HCT116 (cell line): Measurements from ENCODE around the gene IFNL2. TPM values are rescaled to one million over a fixed set of nuclear protein-coding genes. Genes with fewer than 3 reads are reported as not detected.

ENCODE experiments used
- ATAC-seq: fragments of 200-7000 bp; cut with Tn5 transposase; 2 replicates; pipeline ENCODE4 v1.9.1; 2020; ENCODE audit warnings: mild to moderate bottlenecking, moderate library complexity
- BruUV-seq: library from RNA; stranded (reverse); fragments of 400-500 nt; replicated peaks from 2 replicates; lab custom pipeline; 2021; lab: Mats Ljungman, UMichigan
- CTCF ChIA-PET: fragments of 300-600 bp; sonication (Branson Sonifier 250); formaldehyde crosslinking; loops from one replicate; lab custom pipeline; 2021; ENCODE audit warnings: antibody characterized with exemption; lab: Charles Lee
- POLR2A ChIA-PET: fragments of 300-600, 350-600 bp; sonication (Branson Sonifier 250); formaldehyde crosslinking; loops from one replicate; lab custom pipeline; 2021; ENCODE audit warnings: antibody characterized with exemption; lab: Charles Lee
- RAD21 ChIA-PET, 2 experiments: fragments of 300-600 bp; sonication (Branson Sonifier 250); formaldehyde crosslinking; loops; one replicate each; lab custom pipeline; 2023; ENCODE audit warnings: low total read pairs in 2 of 2; ENCODE audit not compliant: uncharacterized antibody in 2 of 2, unreplicated experiment in 2 of 2, low non-redundant PET in 1 of 2; lab: Charles Lee
- DNase-seq: peaks from one replicate; pipeline ENCODE4 v3.0.0-alpha.2; 2010; ENCODE audit warnings: low read depth, low spot score
- H2AFZ ChIP-seq: fragments of 200-600 bp; shearing (Covaris generic), sonication (generic); 2 replicates; pipeline ENCODE4 v1.6.1; 2017; ENCODE audit warnings: low read depth, mixed run types, mixed read lengths, antibody characterized with exemption, low read length; ENCODE audit not compliant: poor library complexity, severe bottlenecking
- H3K27ac ChIP-seq: 2 replicates; pipeline ENCODE4 v1.5.1; 2012; ENCODE audit warnings: low read depth, low read length
- H3K27me3 ChIP-seq: fragments of 200-600 bp; sonication (generic); 2 replicates; pipeline ENCODE4 v1.6.1; 2016; ENCODE audit warnings: mixed run types, low read length, mixed read lengths; ENCODE audit not compliant: insufficient read depth
- H3K36me3 ChIP-seq, 2 experiments: fragments of 200-500 bp in 1 of 2; fragments of 200-600 bp in 1 of 2; sonication (Bioruptor generic) in 1 of 2; sonication (generic) in 1 of 2; 2 replicates each; pipeline versions ENCODE4 v1.5.1 to v1.6.1; 2014 to 2016; ENCODE audit warnings: low read length in 2 of 2, inconsistent platforms in 1 of 2, mixed read lengths in 1 of 2, mixed run types in 1 of 2; ENCODE audit not compliant: insufficient read depth in 2 of 2, control insufficient read depth in 1 of 2
- H3K4me1 ChIP-seq, 2 experiments: fragments of 200-600 bp in 1 of 2; sonication (generic) in 1 of 2; 2 replicates each; pipeline versions ENCODE4 v1.5.1 to v1.6.1; 2012 to 2017; ENCODE audit warnings: low read length in 2 of 2, inconsistent platforms in 1 of 2, mild to moderate bottlenecking in 1 of 2, mixed read lengths in 1 of 2, mixed run types in 1 of 2, moderate library complexity in 1 of 2; ENCODE audit not compliant: insufficient read depth in 2 of 2, control insufficient read depth in 1 of 2
- H3K4me2 ChIP-seq: fragments of 200-600 bp; sonication (generic); 2 replicates; pipeline ENCODE4 v1.6.1; 2017; ENCODE audit warnings: mixed run types, low read length, mixed read lengths
- H3K4me3 ChIP-seq, 2 experiments: fragments of 200-600 bp in 1 of 2; sonication (generic) in 1 of 2; replicated peaks in 1 of 2; 2 replicates each; pipeline ENCODE4 v1.5.1; 2011 to 2016; ENCODE audit warnings: low read length in 2 of 2, control low read depth in 1 of 2, low read depth in 1 of 2, mild to moderate bottlenecking in 1 of 2, mixed read lengths in 1 of 2, mixed run types in 1 of 2
- H3K79me2 ChIP-seq: fragments of 200-600 bp; sonication (generic); 2 replicates; pipeline ENCODE4 v1.6.1; 2017; ENCODE audit warnings: mild to moderate bottlenecking, mixed run types, low read length, moderate library complexity, mixed read lengths; ENCODE audit not compliant: insufficient read depth
- H3K9ac ChIP-seq: fragments of 200-600 bp; sonication (generic); 2 replicates; pipeline ENCODE4 v1.6.1; 2016; ENCODE audit warnings: low read length, mixed read lengths
- H3K9me2 ChIP-seq: fragments of 200-600 bp; sonication (generic), shearing (Covaris generic); 2 replicates; pipeline ENCODE4 v1.6.1; 2017; ENCODE audit warnings: mixed run types, mild to moderate bottlenecking, moderate library complexity; ENCODE audit not compliant: insufficient read depth
- H3K9me3 ChIP-seq, 2 experiments: fragments of 200-500 bp in 1 of 2; fragments of 200-600 bp in 1 of 2; sonication (Bioruptor generic) in 1 of 2; sonication (generic) in 1 of 2; 2 replicates each; pipeline ENCODE4 v1.6.1; 2014 to 2017; ENCODE audit warnings: low read length in 2 of 2, mixed read lengths in 2 of 2, inconsistent platforms in 1 of 2, low read depth in 1 of 2, mild to moderate bottlenecking in 1 of 2, mixed run types in 1 of 2, moderate library complexity in 1 of 2; ENCODE audit not compliant: control insufficient read depth in 1 of 2, insufficient read depth in 1 of 2
- H4K20me1 ChIP-seq: fragments of 200-600 bp; sonication (generic), shearing (Covaris generic); 2 replicates; pipeline ENCODE4 v1.6.1; 2017; ENCODE audit warnings: mixed run types, mild to moderate bottlenecking, moderate library complexity; ENCODE audit not compliant: insufficient read depth
- ATF3 ChIP-seq: IDR thresholded peaks from 2 replicates; pipeline ENCODE4 v1.6.1; 2012
- CEBPB ChIP-seq: IDR thresholded peaks from 2 replicates; pipeline ENCODE4 v1.6.1; 2012; ENCODE audit warnings: low read depth
- EGR1 ChIP-seq: IDR thresholded peaks from 2 replicates; pipeline ENCODE4 v1.6.1; 2012; ENCODE audit warnings: low read depth
- ELF1 ChIP-seq: IDR thresholded peaks from 2 replicates; pipeline ENCODE4 v1.6.1; 2012; ENCODE audit warnings: low read depth, borderline replicate concordance
- EZH2 ChIP-seq: fragments of 200-600 bp; sonication (generic); IDR thresholded peaks from 2 replicates; pipeline ENCODE4 v1.6.1; 2017; ENCODE audit warnings: antibody characterized with exemption, mixed run types
- EZH2phosphoT487 ChIP-seq: fragments of 200-600 bp; IDR thresholded peaks from 2 replicates; pipeline ENCODE4 v1.6.1; 2018; ENCODE audit warnings: antibody characterized with exemption, borderline replicate concordance
- FOSL1 ChIP-seq: IDR thresholded peaks from 2 replicates; pipeline ENCODE4 v1.6.1; 2012; ENCODE audit warnings: low read depth
- MAX ChIP-seq: IDR thresholded peaks from 2 replicates; pipeline ENCODE4 v1.6.1; 2012
- POLR2AphosphoS5 ChIP-seq: IDR thresholded peaks from 2 replicates; pipeline ENCODE4 v1.6.1; 2011; ENCODE audit warnings: mild to moderate bottlenecking, low read depth, low read length, moderate library complexity
- RAD21 ChIP-seq: IDR thresholded peaks from 2 replicates; pipeline ENCODE4 v1.6.1; 2012; ENCODE audit warnings: low read depth, mild to moderate bottlenecking
- REST ChIP-seq: IDR thresholded peaks from 2 replicates; pipeline ENCODE4 v1.6.1; 2012; ENCODE audit warnings: low read depth
- SRF ChIP-seq: IDR thresholded peaks from 2 replicates; pipeline ENCODE4 v1.6.1; 2012; ENCODE audit warnings: low read depth
- TCF7L2 ChIP-seq: IDR thresholded peaks from 2 replicates; pipeline ENCODE4 v1.7.0; 2011; ENCODE audit warnings: borderline replicate concordance, inconsistent platforms; ENCODE audit not compliant: insufficient read depth, insufficient read length; ENCODE audit errors: extremely low read depth
- YY1 ChIP-seq: IDR thresholded peaks from 2 replicates; pipeline ENCODE4 v1.6.1; 2011; ENCODE audit warnings: low read length, low read depth, moderate library complexity, mild to moderate bottlenecking; ENCODE audit not compliant: insufficient replicate concordance; ENCODE audit errors: extremely low read depth
- ZBTB33 ChIP-seq: IDR thresholded peaks from 2 replicates; pipeline ENCODE4 v1.6.1; 2011; ENCODE audit warnings: mild to moderate bottlenecking, low read length, moderate library complexity; ENCODE audit not compliant: insufficient replicate concordance; ENCODE audit errors: extremely low read depth
- ZFX ChIP-seq: fragments of 450-650 bp; IDR thresholded peaks from 2 replicates; pipeline ENCODE4 v1.6.1; 2017
- ZNF274 ChIP-seq: fragments of 200-500 bp; sonication (Bioruptor generic); IDR thresholded peaks from 2 replicates; pipeline ENCODE4 v1.6.1; 2014; ENCODE audit warnings: mild to moderate bottlenecking, low read depth, low read length, inconsistent platforms
- intact Hi-C: fragments of 100-400 bp; cut with micrococcal nuclease; formaldehyde crosslinking; loops from 2 replicates; pipeline ENCODE4 v1.10.0; 2022
- total RNA-seq: library from RNA; stranded (reverse); gene quantifications from one replicate; pipeline ENCODE4 v1.2.1, GENCODE V29; 2021; ENCODE audit not compliant: unreplicated experiment

Gene IFNL2
- total RNA-seq, 1 experiment from 2014 or later: not detected

GRCh38 chr19:39257227-39257626 lies 11.0 kb upstream of the IFNL2 start:
- ChIA-PET CTCF (no interaction called here), RAD21 (no interaction called here), POLR2A (no interaction called here)
- no peak overlapping the region for H3K27ac ChIP-seq
- H3K4me2 ChIP-seq: no peak overlapping the region
- DNase-seq (no peak), ATAC-seq (no peak)
- H3K9me2 ChIP-seq: no peaks in the 10 kb centered on the region
- H3K9me3 ChIP-seq: no peaks in the 10 kb centered on the region
- TF ChIP-seq ATF3: no peak
- TF ChIP-seq ELF1: no peak
- TF ChIP-seq FOSL1: no peak
- TF ChIP-seq ZFX: no peak
- TF ChIP-seq MAX: no peak
- no peak for TF ChIP-seq SRF
- no peak for TF ChIP-seq TCF7L2
- TF ChIP-seq REST: no peak
- no peak for TF ChIP-seq RAD21
- TF ChIP-seq ZNF274: no peak
- TF ChIP-seq POLR2AphosphoS5: no peak
- no peak for TF ChIP-seq YY1
- TF ChIP-seq CEBPB: no peak
- no peak for TF ChIP-seq EGR1
- no peak for TF ChIP-seq EZH2
- no peak for TF ChIP-seq EZH2phosphoT487
- TF ChIP-seq ZBTB33: no peak
- no TSS peak for BruUV-seq
- H3K79me2 ChIP-seq: no peaks in the 10 kb centered on the region
- intact Hi-C loops: no loop called here
- H3K4me3 ChIP-seq: no peak overlapping the region
- no peaks in the 10 kb centered on the region for H4K20me1 ChIP-seq
- peaks cover 3 to 13% of the 10 kb centered on the region in 2 experiments; a peak in 2 of 4 replicates for H3K4me1 ChIP-seq
- no peaks in the 10 kb centered on the region for H3K36me3 ChIP-seq
- H3K9ac ChIP-seq: no peak overlapping the region
- no peaks in the 10 kb centered on the region for H3K27me3 ChIP-seq
- no peak overlapping the region for H2AFZ ChIP-seq
